ENCODE results near the gene MTHFSD. TPM values are rescaled to one million over a fixed set of nuclear protein-coding genes. Genes with fewer than 3 reads are reported as not detected.

MTHFSD gene
- total RNA-seq, 1 donor, result 14.7 TPM

- DNase-seq (ENCODE audit: low read depth), result peak; percentile 42
- H3K4me3 ChIP-seq (ENCODE audit: low read depth, low read length), result peak overlapping the region; percentile 41
- no peak for TF ChIP-seq CTCF (IDR thresholded peaks at IDR 0.05; ENCODE audit: insufficient read depth, low read depth, low read length)
These were observed 34.5 kb downstream of the MTHFSD start for GRCh38 chr16:86520317-86521210.

- peak; percentile 77 for DNase-seq (ENCODE audit: low read depth)
- H3K4me3 ChIP-seq (ENCODE audit: low read depth, low read length), result peak overlapping the region; percentile 41
- TF ChIP-seq CTCF (IDR thresholded peaks at IDR 0.05; ENCODE audit: insufficient read depth, low read depth, low read length), result peak; percentile 93
These were observed 35.3 kb downstream of the MTHFSD start for GRCh38 chr16:86519649-86520316.

- no peak for TF ChIP-seq CTCF (IDR thresholded peaks at IDR 0.05; ENCODE audit: insufficient read depth, low read depth, low read length)
- no peak for DNase-seq (ENCODE audit: low read depth)
These were observed 35.9 kb downstream of the MTHFSD start for GRCh38 chr16:86519007-86519648.

GRCh38 chr16:86517652-86518258, 37.3 kb downstream of the MTHFSD start:
- H3K4me3 ChIP-seq (ENCODE audit: low read depth, low read length), result no peak overlapping the region
- peak; percentile 87 for DNase-seq (ENCODE audit: low read depth)

More at GRCh38 chr16:86519007-86519648, 35.9 kb downstream of the MTHFSD start:
- no peak overlapping the region for H3K4me3 ChIP-seq (ENCODE audit: low read depth, low read length)

GRCh38 chr16:86517033-86517432, 38.0 kb downstream of the MTHFSD start:
- TF ChIP-seq CTCF (IDR thresholded peaks at IDR 0.05; ENCODE audit: insufficient read depth, low read depth, low read length), result no peak
- H3K4me3 ChIP-seq (ENCODE audit: low read depth, low read length), result peak overlapping the region; percentile 96
- DNase-seq (ENCODE audit: low read depth), result peak; percentile 48

More at GRCh38 chr16:86517652-86518258, 37.3 kb downstream of the MTHFSD start:
- peak; percentile 86 for TF ChIP-seq CTCF (IDR thresholded peaks at IDR 0.05; ENCODE audit: insufficient read depth, low read depth, low read length)

- H3K4me3 ChIP-seq (ENCODE audit: low read depth, low read length), result peak overlapping the region; percentile 96
- DNase-seq (ENCODE audit: low read depth), result peak; percentile 77
- TF ChIP-seq CTCF (IDR thresholded peaks at IDR 0.05; ENCODE audit: insufficient read depth, low read depth, low read length), result no peak
These were observed 38.4 kb downstream of the MTHFSD start for GRCh38 chr16:86516623-86517003.
